GM12878 (cell line): ENCODE measurements around the gene PNRC1. TPM values are rescaled to one million over a fixed set of nuclear protein-coding genes. Genes with fewer than 3 reads are reported as not detected.

Experiments
- CREM ChIP-seq: IDR thresholded peaks from 2 replicates; pipeline ENCODE4 v1.6.1; 2014; ENCODE audit warnings: antibody characterized with exemption, low read depth
- GABPA ChIP-seq: IDR thresholded peaks from 2 replicates; pipeline ENCODE4 v1.6.1; 2014; ENCODE audit warnings: antibody characterized with exemption, low read depth, mild to moderate bottlenecking, inconsistent platforms
- MEF2A ChIP-seq: IDR thresholded peaks from 2 replicates; pipeline ENCODE4 v1.6.1; 2011; ENCODE audit warnings: low read depth, mild to moderate bottlenecking, low read length, moderate library complexity; ENCODE audit not compliant: insufficient read depth
- PML ChIP-seq: IDR thresholded peaks from 2 replicates; pipeline ENCODE4 v1.6.1; 2012; ENCODE audit warnings: low read length, inconsistent platforms
- TCF3 ChIP-seq: IDR thresholded peaks from 2 replicates; pipeline ENCODE4 v1.6.1; 2012; ENCODE audit warnings: low read depth, mild to moderate bottlenecking, low read length, borderline replicate concordance; ENCODE audit not compliant: insufficient read depth
- ZNF24 ChIP-seq: fragments of 450-650 bp; IDR thresholded peaks from 2 replicates; pipeline ENCODE4 v1.6.1; 2017; ENCODE audit warnings: antibody characterized with exemption, mild to moderate bottlenecking
- polyA plus RNA-seq, 11 experiments: library from polyadenylated mRNA; depleted of rRNA in 4 of 11; unstranded in 6 of 11; stranded (reverse) in 5 of 11; fragments of >200 nt; fragmentation: Nextera tagmentation in 4 of 11; fragmentation: Illumina TruSeq in 1 of 11; extraction: Ambion mirVana in 4 of 11; extraction: Trizol in 1 of 11; gene quantifications; 1 replicate in 1 of 11; 2 replicates in 10 of 11; pipeline versions ENCODE4 v1.2.1 to v1.2.3, GENCODE V29; 2011 to 2016; ENCODE audit warnings: inconsistent platforms in 2 of 11, missing spikeins in 2 of 11, low read depth in 1 of 11
- total RNA-seq, 4 experiments: library from RNA; depleted of rRNA in 3 of 4; stranded (reverse); fragments of >200 nt in 3 of 4; fragmentation: Illumina TruSeq in 1 of 4; extraction: Trizol in 1 of 4; gene quantifications; 2 replicates each; pipeline versions ENCODE4 v1.2.1 to v1.2.3, GENCODE V29; 2013 to 2021
- TF ChIP-seq, protein P1 (sequence below): fragments of 150-350 bp; IDR thresholded peaks from 2 replicates; pipeline ENCODE4 v1.6.1; 2016; ENCODE audit warnings: low read depth, low read length
- TF ChIP-seq, protein P2 (sequence below): fragments of 450-650 bp; IDR thresholded peaks from 2 replicates; pipeline ENCODE4 v1.6.1; 2017; ENCODE audit warnings: low read depth, mild to moderate bottlenecking, moderate library complexity

PNRC1 gene
- total and polyA plus RNA-seq, 10 of the 15 experiments (the other 5 are each of a cell fraction or from before 2014, with no cell fraction given): 7.6 to 66.0 (median 33.1) TPM

DNA sequence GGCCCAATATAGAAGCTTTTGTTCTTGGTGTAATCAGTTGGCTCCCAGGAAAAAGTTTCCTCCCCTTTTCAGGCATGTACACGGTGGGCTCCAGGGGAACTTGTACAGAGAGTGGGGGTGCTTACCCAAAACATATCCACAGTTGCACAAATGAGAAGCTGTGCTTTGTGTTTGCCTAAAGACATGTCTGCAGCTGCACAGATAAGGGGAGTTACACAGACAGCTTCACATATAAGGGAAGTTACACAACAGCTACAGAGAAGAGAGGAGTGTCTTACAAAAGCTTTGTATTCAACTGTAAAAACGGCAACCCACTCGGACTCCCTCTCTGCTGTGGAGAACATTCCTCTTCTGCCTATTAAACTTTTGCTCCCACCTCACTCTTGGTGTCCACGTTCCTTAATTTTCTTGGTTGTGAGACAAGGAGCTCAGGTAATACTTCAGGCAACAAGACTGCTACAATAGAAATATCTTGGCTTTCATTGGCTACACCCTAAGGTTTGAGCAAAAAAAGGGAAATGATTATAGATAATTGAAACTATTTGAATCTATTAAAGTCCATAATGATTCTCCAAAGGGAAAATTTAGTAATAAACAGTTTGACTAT lies 7.4 kb upstream of the PNRC1 start (continued):
- TF ChIP-seq MEF2A: no peak
- TF ChIP-seq TCF3: no peak
- no peak for TF ChIP-seq GABPA
- TF ChIP-seq ZNF24: no peak
- TF ChIP-seq PML: no peak
- no peak for TF ChIP-seq CREM
- TF ChIP-seq, protein P1, sequence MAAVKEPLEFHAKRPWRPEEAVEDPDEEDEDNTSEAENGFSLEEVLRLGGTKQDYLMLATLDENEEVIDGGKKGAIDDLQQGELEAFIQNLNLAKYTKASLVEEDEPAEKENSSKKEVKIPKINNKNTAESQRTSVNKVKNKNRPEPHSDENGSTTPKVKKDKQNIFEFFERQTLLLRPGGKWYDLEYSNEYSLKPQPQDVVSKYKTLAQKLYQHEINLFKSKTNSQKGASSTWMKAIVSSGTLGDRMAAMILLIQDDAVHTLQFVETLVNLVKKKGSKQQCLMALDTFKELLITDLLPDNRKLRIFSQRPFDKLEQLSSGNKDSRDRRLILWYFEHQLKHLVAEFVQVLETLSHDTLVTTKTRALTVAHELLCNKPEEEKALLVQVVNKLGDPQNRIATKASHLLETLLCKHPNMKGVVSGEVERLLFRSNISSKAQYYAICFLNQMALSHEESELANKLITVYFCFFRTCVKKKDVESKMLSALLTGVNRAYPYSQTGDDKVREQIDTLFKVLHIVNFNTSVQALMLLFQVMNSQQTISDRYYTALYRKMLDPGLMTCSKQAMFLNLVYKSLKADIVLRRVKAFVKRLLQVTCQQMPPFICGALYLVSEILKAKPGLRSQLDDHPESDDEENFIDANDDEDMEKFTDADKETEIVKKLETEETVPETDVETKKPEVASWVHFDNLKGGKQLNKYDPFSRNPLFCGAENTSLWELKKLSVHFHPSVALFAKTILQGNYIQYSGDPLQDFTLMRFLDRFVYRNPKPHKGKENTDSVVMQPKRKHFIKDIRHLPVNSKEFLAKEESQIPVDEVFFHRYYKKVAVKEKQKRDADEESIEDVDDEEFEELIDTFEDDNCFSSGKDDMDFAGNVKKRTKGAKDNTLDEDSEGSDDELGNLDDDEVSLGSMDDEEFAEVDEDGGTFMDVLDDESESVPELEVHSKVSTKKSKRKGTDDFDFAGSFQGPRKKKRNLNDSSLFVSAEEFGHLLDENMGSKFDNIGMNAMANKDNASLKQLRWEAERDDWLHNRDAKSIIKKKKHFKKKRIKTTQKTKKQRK: no peak
- TF ChIP-seq, protein P2, sequence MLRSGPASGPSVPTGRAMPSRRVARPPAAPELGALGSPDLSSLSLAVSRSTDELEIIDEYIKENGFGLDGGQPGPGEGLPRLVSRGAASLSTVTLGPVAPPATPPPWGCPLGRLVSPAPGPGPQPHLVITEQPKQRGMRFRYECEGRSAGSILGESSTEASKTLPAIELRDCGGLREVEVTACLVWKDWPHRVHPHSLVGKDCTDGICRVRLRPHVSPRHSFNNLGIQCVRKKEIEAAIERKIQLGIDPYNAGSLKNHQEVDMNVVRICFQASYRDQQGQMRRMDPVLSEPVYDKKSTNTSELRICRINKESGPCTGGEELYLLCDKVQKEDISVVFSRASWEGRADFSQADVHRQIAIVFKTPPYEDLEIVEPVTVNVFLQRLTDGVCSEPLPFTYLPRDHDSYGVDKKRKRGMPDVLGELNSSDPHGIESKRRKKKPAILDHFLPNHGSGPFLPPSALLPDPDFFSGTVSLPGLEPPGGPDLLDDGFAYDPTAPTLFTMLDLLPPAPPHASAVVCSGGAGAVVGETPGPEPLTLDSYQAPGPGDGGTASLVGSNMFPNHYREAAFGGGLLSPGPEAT: no peak
